SK-N-SH (cell line): ENCODE data around the gene SLC39A7. TPM values are rescaled to one million over a fixed set of nuclear protein-coding genes. Genes with fewer than 3 reads are reported as not detected.

Experiments
- CTCF ChIA-PET: fragments of 300-600, 350-600 bp; formaldehyde crosslinking; extraction: SDS; loops from one replicate; lab custom pipeline; 2021; lab: Yijun Ruan, JAX
- POLR2A ChIA-PET: fragments of 350-600 bp; sonication (Branson Sonifier 250); formaldehyde crosslinking; extraction: SDS; loops from one replicate; lab custom pipeline; 2020; ENCODE audit warnings: antibody characterized with exemption, inconsistent platforms; lab: Yijun Ruan, JAX
- DNase-seq: peaks from one replicate; pipeline ENCODE4 v3.0.0; 2012
- H2AFZ ChIP-seq: fragments of 200-600 bp; sonication (generic); 2 replicates; pipeline ENCODE4 v1.8.1; 2016; ENCODE audit warnings: antibody characterized with exemption, mild to moderate bottlenecking, low read depth
- H3F3A ChIP-seq: fragments of 200-600 bp; sonication (generic); replicated peaks from 2 replicates; pipeline ENCODE3; 2016; ENCODE audit warnings: antibody characterized with exemption, mild to moderate bottlenecking; ENCODE audit not compliant: insufficient read depth
- H3K27ac ChIP-seq, 2 experiments: fragments of 200-500 bp in 1 of 2; fragments of 200-600 bp in 1 of 2; sonication (Bioruptor generic) in 1 of 2; sonication (generic), shearing (Covaris generic) in 1 of 2; 2 replicates each; pipeline versions ENCODE4 v1.5.1 to v1.6.1; 2014 to 2016; ENCODE audit warnings: low read depth in 2 of 2, inconsistent platforms in 1 of 2, low read length in 1 of 2, mild to moderate bottlenecking in 1 of 2, mixed read lengths in 1 of 2
- H3K27me3 ChIP-seq: fragments of 200-600 bp; sonication (generic), shearing (Covaris generic); 2 replicates; pipeline ENCODE4 v1.6.1; 2016; ENCODE audit warnings: mixed run types; ENCODE audit not compliant: insufficient read depth
- H3K36me3 ChIP-seq, 2 experiments: fragments of 200-500 bp in 1 of 2; fragments of 200-600 bp in 1 of 2; sonication (Bioruptor generic) in 1 of 2; sonication (generic) in 1 of 2; replicated peaks in 1 of 2; 2 replicates each; pipeline versions ENCODE3 to v1.5.1; 2014 to 2016; ENCODE audit warnings: low read length in 1 of 2, mild to moderate bottlenecking in 1 of 2; ENCODE audit not compliant: insufficient read depth in 2 of 2, control insufficient read depth in 1 of 2
- H3K4me1 ChIP-seq, 2 experiments: fragments of 200-500 bp in 1 of 2; fragments of 200-600 bp in 1 of 2; sonication (Bioruptor generic) in 1 of 2; sonication (generic), shearing (Covaris generic) in 1 of 2; 2 replicates each; pipeline versions ENCODE4 v1.5.1 to v1.6.1; 2014 to 2016; ENCODE audit warnings: low read depth in 1 of 2, low read length in 1 of 2, mixed run types in 1 of 2; ENCODE audit not compliant: insufficient read depth in 2 of 2, control insufficient read depth in 1 of 2
- H3K4me2 ChIP-seq: fragments of 200-600 bp; sonication (generic), shearing (Covaris generic); 2 replicates; pipeline ENCODE4 v1.6.1; 2017; ENCODE audit warnings: mixed run types
- H3K4me3 ChIP-seq, 2 experiments: fragments of 200-500 bp in 1 of 2; fragments of 200-600 bp in 1 of 2; sonication (Bioruptor generic) in 1 of 2; sonication (generic), shearing (Covaris generic) in 1 of 2; 2 replicates each; pipeline versions ENCODE4 v1.5.1 to v1.8.1; 2014 to 2016; ENCODE audit warnings: low read depth in 2 of 2, inconsistent platforms in 1 of 2, low read length in 1 of 2, mild to moderate bottlenecking in 1 of 2, mixed read lengths in 1 of 2, moderate library complexity in 1 of 2
- H3K79me2 ChIP-seq: fragments of 200-600 bp; sonication (generic); 2 replicates; pipeline ENCODE4 v1.8.1; 2017; ENCODE audit warnings: mild to moderate bottlenecking; ENCODE audit not compliant: insufficient read depth
- H3K9ac ChIP-seq: fragments of 200-600 bp; sonication (generic); 2 replicates; pipeline ENCODE4 v1.6.1; 2017; ENCODE audit warnings: mixed run types
- H3K9me2 ChIP-seq: fragments of 200-600 bp; sonication (generic); 2 replicates; pipeline ENCODE4 v1.6.1; 2017; ENCODE audit warnings: mixed run types
- H3K9me3 ChIP-seq: fragments of 200-600 bp; sonication (generic); 2 replicates; pipeline ENCODE4 v1.6.1; 2017; ENCODE audit warnings: mixed run types, mild to moderate bottlenecking, moderate library complexity
- H4K20me1 ChIP-seq: fragments of 200-600 bp; sonication (generic); 2 replicates; pipeline ENCODE4 v1.6.1; 2017; ENCODE audit warnings: mild to moderate bottlenecking, mixed run types; ENCODE audit not compliant: insufficient read depth
- CHD2 ChIP-seq: fragments of 150-350 bp; IDR thresholded peaks from 2 replicates; pipeline ENCODE4 v1.6.1; 2018; ENCODE audit warnings: low read length; ENCODE audit not compliant: partially characterized antibody
- ELF1 ChIP-seq: IDR thresholded peaks from 2 replicates; pipeline ENCODE4 v1.4.0; 2012
- EP300 ChIP-seq, 2 experiments: IDR thresholded peaks; 2 replicates each; pipeline versions ENCODE4 v1.4.0 to v1.6.1; 2012; ENCODE audit warnings: borderline replicate concordance in 1 of 2, low read depth in 1 of 2, low read length in 1 of 2
- FOXM1 ChIP-seq: IDR thresholded peaks from 2 replicates; pipeline ENCODE4 v1.4.0; 2012; ENCODE audit warnings: low read depth, mild to moderate bottlenecking
- GABPA ChIP-seq: IDR thresholded peaks from 2 replicates; pipeline ENCODE4 v1.4.0; 2012; ENCODE audit warnings: low read depth, mild to moderate bottlenecking
- GATA2 ChIP-seq: sonication (generic); formaldehyde crosslinking; IDR thresholded peaks from 2 replicates; pipeline ENCODE4 v1.5.0; 2020; ENCODE audit warnings: mild to moderate bottlenecking, missing genetic modification reagents
- JUND ChIP-seq: IDR thresholded peaks from 2 replicates; pipeline ENCODE4 v1.4.0; 2012
- MXI1 ChIP-seq: IDR thresholded peaks from 2 replicates; pipeline ENCODE4 v1.6.1; 2012; ENCODE audit warnings: mild to moderate bottlenecking, low read depth, low read length, improper control_type of control experiment
- NFIC ChIP-seq: IDR thresholded peaks from 2 replicates; pipeline ENCODE4 v1.4.0; 2012; ENCODE audit warnings: borderline replicate concordance
- NRF1 ChIP-seq: IDR thresholded peaks from 2 replicates; pipeline ENCODE4 v1.6.1; 2012; ENCODE audit warnings: low read depth, mild to moderate bottlenecking, low read length
- RCOR1 ChIP-seq: fragments of 150-350 bp; IDR thresholded peaks from 2 replicates; pipeline ENCODE4 v1.6.1; 2017; ENCODE audit warnings: antibody characterized with exemption, low read length
- RFX5 ChIP-seq: IDR thresholded peaks from 2 replicates; pipeline ENCODE4 v1.6.1; 2012; ENCODE audit warnings: mild to moderate bottlenecking, improper control_type of control experiment, low read length
- SIN3A ChIP-seq: IDR thresholded peaks from 2 replicates; pipeline ENCODE4 v1.6.1; 2012; ENCODE audit warnings: low read depth, mild to moderate bottlenecking, low read length, moderate library complexity, borderline replicate concordance
- SMC3 ChIP-seq: IDR thresholded peaks from 2 replicates; pipeline ENCODE4 v1.6.1; 2012; ENCODE audit warnings: low read depth, low read length, improper control_type of control experiment
- TAF1 ChIP-seq: IDR thresholded peaks from 2 replicates; pipeline ENCODE4 v1.6.1; 2012; ENCODE audit warnings: low read depth, mild to moderate bottlenecking, low read length, moderate library complexity, borderline replicate concordance
- WGBS: methylation state at CpG from one replicate; pipeline ENCODE4 v1.1.6; 2017; ENCODE audit warnings: low lambda C conversion rate; 5-methylcytosine and 5-hydroxymethylcytosine counted together
- polyA plus RNA-seq, 3 experiments: library from polyadenylated mRNA; depleted of rRNA; stranded (reverse); fragments of >200 nt; gene quantifications; 2 replicates each; pipeline ENCODE4 v1.2.3, GENCODE V29; 2012
- TF ChIP-seq, protein P1 (sequence below): IDR thresholded peaks from 2 replicates; pipeline ENCODE4 v1.4.0; 2012; ENCODE audit warnings: low read depth, borderline replicate concordance
- TF ChIP-seq, protein P2 (sequence below): fragments of 150-350 bp; IDR thresholded peaks from 2 replicates; pipeline ENCODE4 v1.6.1; 2017; ENCODE audit warnings: antibody characterized with exemption, low read length, low read depth, borderline replicate concordance
- TF ChIP-seq, protein P3 (sequence below): IDR thresholded peaks from 2 replicates; pipeline ENCODE4 v1.6.1; 2012; ENCODE audit warnings: mild to moderate bottlenecking, low read depth, low read length, moderate library complexity

SLC39A7 gene
- polyA plus RNA-seq, 1 of the 3 experiments (the other 2 are of a cell fraction): 129 TPM

DNA sequence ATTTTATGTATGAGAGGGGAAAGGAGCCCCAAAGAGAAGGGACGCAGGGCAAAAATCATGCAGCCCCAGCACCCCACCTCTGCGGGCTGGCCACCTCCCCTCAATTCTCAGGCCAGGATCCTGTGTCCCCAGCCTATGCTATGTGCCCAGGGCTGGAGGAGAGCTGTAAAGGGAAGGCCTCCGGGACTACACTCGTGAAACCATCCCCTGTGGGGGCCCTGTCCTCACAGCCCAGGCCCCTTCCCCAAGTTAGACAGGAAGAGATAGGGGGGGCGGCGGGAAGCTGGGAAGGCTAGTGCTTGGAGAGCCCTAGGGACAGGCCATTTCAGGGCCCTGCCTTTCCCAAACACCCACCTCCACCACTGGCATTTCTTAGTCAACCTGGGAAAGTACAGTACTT, 7.0 kb upstream of the SLC39A7 start:
- TF ChIP-seq, protein P1, sequence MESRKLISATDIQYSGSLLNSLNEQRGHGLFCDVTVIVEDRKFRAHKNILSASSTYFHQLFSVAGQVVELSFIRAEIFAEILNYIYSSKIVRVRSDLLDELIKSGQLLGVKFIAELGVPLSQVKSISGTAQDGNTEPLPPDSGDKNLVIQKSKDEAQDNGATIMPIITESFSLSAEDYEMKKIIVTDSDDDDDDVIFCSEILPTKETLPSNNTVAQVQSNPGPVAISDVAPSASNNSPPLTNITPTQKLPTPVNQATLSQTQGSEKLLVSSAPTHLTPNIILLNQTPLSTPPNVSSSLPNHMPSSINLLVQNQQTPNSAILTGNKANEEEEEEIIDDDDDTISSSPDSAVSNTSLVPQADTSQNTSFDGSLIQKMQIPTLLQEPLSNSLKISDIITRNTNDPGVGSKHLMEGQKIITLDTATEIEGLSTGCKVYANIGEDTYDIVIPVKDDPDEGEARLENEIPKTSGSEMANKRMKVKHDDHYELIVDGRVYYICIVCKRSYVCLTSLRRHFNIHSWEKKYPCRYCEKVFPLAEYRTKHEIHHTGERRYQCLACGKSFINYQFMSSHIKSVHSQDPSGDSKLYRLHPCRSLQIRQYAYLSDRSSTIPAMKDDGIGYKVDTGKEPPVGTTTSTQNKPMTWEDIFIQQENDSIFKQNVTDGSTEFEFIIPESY: no peak
- TF ChIP-seq FOXM1: no peak
- no peak for TF ChIP-seq CHD2
- TF ChIP-seq RFX5: no peak
- no peak for TF ChIP-seq ELF1
- TF ChIP-seq RCOR1: no peak
- no peak for TF ChIP-seq JUND
- TF ChIP-seq MXI1: no peak
- TF ChIP-seq NFIC: no peak
- TF ChIP-seq, protein P2, sequence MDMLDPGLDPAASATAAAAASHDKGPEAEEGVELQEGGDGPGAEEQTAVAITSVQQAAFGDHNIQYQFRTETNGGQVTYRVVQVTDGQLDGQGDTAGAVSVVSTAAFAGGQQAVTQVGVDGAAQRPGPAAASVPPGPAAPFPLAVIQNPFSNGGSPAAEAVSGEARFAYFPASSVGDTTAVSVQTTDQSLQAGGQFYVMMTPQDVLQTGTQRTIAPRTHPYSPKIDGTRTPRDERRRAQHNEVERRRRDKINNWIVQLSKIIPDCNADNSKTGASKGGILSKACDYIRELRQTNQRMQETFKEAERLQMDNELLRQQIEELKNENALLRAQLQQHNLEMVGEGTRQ: no peak
- TF ChIP-seq GATA2 (CRISPR knock-in tag): no peak
- TF ChIP-seq EP300 (IDR thresholded peaks at IDR 0.05; ENCODE audit: borderline replicate concordance in 1 of 2, low read depth in 1 of 2, low read length in 1 of 2): no peak
- TF ChIP-seq SMC3: no peak
- no peak for TF ChIP-seq GABPA
- POLR2A ChIA-PET: no interaction called here
- WGBS: 86% methylated on average over 3 of the region's 6 CpGs

DNA sequence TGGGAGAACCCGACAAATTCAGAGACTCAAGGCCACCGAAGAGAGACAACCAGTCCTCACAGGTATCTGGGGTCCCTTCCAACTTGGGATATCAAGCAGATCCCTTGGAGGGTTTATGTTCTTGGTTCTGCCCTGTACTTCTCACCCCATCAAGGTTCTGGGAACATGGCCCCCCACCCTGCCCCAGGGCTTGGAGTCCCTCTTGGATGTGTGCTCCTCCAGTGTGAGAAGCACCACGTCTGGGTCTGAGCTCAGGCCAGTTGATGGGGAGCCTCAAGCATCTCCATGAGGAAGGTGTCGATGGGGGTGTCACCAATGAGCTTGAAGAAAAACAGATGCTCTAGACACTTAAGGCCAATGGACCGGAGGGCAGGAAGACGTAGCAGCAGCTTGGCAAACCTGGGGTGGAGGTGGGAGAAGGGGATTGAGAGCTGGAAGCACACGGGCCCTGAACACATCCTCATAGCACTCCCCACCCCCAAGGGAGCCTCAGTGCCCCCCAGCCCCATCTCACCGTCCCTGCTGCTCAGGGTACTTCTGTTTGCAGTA, 6.2 kb upstream of the SLC39A7 start:
- no peak overlapping the region for H3K4me2 ChIP-seq
- H3K27ac ChIP-seq: no peak overlapping the region
- no peaks in the 10 kb centered on the region for H3K27me3 ChIP-seq
- CTCF ChIA-PET: interaction anchor here (0.7 to 1.9 kb wide), 2 partner anchors 35 to 54 kb away, joined by 3 to 10 read pairs; no protein-coding TSS in a partner anchor
- peaks cover 24% of the 10 kb centered on the region for H4K20me1 ChIP-seq
- H3K4me3 ChIP-seq: no peak overlapping the region
- DNase-seq: no peak
- POLR2A ChIA-PET: no interaction called here
- H3K36me3 ChIP-seq: peaks cover 17 to 39% of the 10 kb centered on the region in 2 experiments
- H3K4me1 ChIP-seq: peaks cover 0 to 34% of the 10 kb centered on the region in 2 experiments; a peak in 1 of 4 replicates
- H3K9me2 ChIP-seq: no peaks in the 10 kb centered on the region
- no peak overlapping the region for H2AFZ ChIP-seq
- 79% methylated on average over 8 of the region's 8 CpGs for WGBS
- TF ChIP-seq, protein P2: no peak
- TF ChIP-seq TAF1 (no peak), SIN3A (no peak), RFX5 (no peak), NRF1 (no peak)
- TF ChIP-seq, protein P3, sequence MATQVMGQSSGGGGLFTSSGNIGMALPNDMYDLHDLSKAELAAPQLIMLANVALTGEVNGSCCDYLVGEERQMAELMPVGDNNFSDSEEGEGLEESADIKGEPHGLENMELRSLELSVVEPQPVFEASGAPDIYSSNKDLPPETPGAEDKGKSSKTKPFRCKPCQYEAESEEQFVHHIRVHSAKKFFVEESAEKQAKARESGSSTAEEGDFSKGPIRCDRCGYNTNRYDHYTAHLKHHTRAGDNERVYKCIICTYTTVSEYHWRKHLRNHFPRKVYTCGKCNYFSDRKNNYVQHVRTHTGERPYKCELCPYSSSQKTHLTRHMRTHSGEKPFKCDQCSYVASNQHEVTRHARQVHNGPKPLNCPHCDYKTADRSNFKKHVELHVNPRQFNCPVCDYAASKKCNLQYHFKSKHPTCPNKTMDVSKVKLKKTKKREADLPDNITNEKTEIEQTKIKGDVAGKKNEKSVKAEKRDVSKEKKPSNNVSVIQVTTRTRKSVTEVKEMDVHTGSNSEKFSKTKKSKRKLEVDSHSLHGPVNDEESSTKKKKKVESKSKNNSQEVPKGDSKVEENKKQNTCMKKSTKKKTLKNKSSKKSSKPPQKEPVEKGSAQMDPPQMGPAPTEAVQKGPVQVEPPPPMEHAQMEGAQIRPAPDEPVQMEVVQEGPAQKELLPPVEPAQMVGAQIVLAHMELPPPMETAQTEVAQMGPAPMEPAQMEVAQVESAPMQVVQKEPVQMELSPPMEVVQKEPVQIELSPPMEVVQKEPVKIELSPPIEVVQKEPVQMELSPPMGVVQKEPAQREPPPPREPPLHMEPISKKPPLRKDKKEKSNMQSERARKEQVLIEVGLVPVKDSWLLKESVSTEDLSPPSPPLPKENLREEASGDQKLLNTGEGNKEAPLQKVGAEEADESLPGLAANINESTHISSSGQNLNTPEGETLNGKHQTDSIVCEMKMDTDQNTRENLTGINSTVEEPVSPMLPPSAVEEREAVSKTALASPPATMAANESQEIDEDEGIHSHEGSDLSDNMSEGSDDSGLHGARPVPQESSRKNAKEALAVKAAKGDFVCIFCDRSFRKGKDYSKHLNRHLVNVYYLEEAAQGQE: no peak
- H3K9ac ChIP-seq: no peak overlapping the region
- H3K79me2 ChIP-seq: peaks cover 22% of the 10 kb centered on the region
- H3K9me3 ChIP-seq: no peaks in the 10 kb centered on the region
- H3F3A ChIP-seq: peaks cover 10% of the 10 kb centered on the region

More for the DNA sequence above, 7.0 kb upstream of the SLC39A7 start:
- CTCF ChIA-PET: interaction anchor here (0.8 to 1.9 kb wide), 2 partner anchors 22 to 54 kb away, joined by 4 to 10 read pairs; no protein-coding TSS in a partner anchor
- H3K79me2 ChIP-seq: peaks cover 13% of the 10 kb centered on the region
- DNase-seq: peak; percentile 41
- H3K4me2 ChIP-seq: no peak overlapping the region
- H3K36me3 ChIP-seq: peaks cover 17 to 39% of the 10 kb centered on the region in 2 experiments
- no peak overlapping the region for H3K27ac ChIP-seq
- H3K9me3 ChIP-seq: no peaks in the 10 kb centered on the region
- no peak overlapping the region for H3K9ac ChIP-seq
- H2AFZ ChIP-seq: no peak overlapping the region
- H3F3A ChIP-seq: peaks cover 10% of the 10 kb centered on the region
- no peaks in the 10 kb centered on the region for H3K9me2 ChIP-seq
- H3K27me3 ChIP-seq: no peaks in the 10 kb centered on the region
- no peak overlapping the region for H3K4me3 ChIP-seq
- peaks cover 0 to 27% of the 10 kb centered on the region in 2 experiments; a peak in 1 of 4 replicates for H3K4me1 ChIP-seq
- peaks cover 15% of the 10 kb centered on the region for H4K20me1 ChIP-seq
